ENCODE data around the gene AP1S2.

The AP1S2 gene

GRCh38 chrX:15854712-15855567 is at the start of gene AP1S2:
AP1S2 (minus strand) TSS chrX:15854813; CDS start chrX:15852524, 2,289 bp downstream.
- DNase-seq (ENCODE audit: extremely low read depth, low read depth) = peak; percentile 88
- TF ChIP-seq, protein P1, sequence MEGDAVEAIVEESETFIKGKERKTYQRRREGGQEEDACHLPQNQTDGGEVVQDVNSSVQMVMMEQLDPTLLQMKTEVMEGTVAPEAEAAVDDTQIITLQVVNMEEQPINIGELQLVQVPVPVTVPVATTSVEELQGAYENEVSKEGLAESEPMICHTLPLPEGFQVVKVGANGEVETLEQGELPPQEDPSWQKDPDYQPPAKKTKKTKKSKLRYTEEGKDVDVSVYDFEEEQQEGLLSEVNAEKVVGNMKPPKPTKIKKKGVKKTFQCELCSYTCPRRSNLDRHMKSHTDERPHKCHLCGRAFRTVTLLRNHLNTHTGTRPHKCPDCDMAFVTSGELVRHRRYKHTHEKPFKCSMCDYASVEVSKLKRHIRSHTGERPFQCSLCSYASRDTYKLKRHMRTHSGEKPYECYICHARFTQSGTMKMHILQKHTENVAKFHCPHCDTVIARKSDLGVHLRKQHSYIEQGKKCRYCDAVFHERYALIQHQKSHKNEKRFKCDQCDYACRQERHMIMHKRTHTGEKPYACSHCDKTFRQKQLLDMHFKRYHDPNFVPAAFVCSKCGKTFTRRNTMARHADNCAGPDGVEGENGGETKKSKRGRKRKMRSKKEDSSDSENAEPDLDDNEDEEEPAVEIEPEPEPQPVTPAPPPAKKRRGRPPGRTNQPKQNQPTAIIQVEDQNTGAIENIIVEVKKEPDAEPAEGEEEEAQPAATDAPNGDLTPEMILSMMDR (IDR thresholded peaks at IDR 0.05; ENCODE audit: low read depth, low read length) = no peak

GRCh38 chrX:15903186-15903681 is 48.6 kb upstream of the AP1S2 start:
- TF ChIP-seq, protein P1 (IDR thresholded peaks at IDR 0.05; ENCODE audit: low read depth, low read length) = no peak
- DNase-seq (ENCODE audit: extremely low read depth, low read depth) = no peak

DNA sequence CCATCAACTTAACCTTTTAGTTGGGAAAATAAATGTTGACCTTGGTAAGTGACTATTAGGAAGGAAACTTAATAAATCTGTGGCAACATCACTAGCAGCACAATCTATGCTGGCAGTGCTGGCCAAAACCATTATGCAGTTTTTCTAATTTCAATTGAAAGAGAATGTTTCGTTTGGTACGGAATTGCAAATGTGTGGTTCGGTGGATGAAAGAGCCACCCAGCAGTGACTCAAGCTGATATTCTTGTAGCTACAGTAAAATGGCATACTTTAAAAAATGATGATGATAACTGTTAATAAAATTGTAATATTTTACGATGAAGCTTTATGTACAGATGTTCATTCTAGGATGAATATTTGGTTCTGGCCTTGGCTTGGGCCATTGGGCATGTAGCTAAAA is 40.7 kb upstream of the AP1S2 start:
- DNase-seq (ENCODE audit: extremely low read depth, low read depth) = no peak
- TF ChIP-seq, protein P1 (IDR thresholded peaks at IDR 0.05; ENCODE audit: low read depth, low read length) = no peak

- DNase-seq (ENCODE audit: extremely low read depth, low read depth) = no peak
- TF ChIP-seq, protein P1 (IDR thresholded peaks at IDR 0.05; ENCODE audit: low read depth, low read length) = no peak
Observed at GRCh38 chrX:15894724-15895123, 40.1 kb upstream of the AP1S2 start.

DNA sequence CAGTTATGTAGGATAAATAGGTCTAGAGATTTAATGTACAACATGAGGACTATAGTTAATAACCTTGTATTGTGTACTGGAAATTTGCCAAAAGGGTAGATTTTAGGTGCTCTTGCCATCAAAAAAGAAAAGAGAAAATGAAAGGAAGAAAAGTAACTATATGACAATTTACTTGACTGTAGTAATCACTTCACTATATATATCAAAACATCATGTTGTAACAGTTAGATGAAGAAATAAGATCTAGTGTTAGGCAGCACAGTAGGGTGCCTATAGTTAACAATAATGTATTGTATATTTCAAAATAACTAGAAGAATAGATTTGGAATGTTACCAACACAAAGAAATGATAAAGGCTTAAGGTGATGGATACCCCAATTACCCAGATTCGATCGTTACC is 35.9 kb upstream of the AP1S2 start:
- DNase-seq (ENCODE audit: extremely low read depth, low read depth) = no peak
- TF ChIP-seq, protein P1 (IDR thresholded peaks at IDR 0.05; ENCODE audit: low read depth, low read length) = no peak

- DNase-seq (ENCODE audit: extremely low read depth, low read depth) = no peak
- TF ChIP-seq, protein P1 (IDR thresholded peaks at IDR 0.05; ENCODE audit: low read depth, low read length) = no peak
Observed at GRCh38 chrX:15888062-15888461, 33.4 kb upstream of the AP1S2 start.

DNA sequence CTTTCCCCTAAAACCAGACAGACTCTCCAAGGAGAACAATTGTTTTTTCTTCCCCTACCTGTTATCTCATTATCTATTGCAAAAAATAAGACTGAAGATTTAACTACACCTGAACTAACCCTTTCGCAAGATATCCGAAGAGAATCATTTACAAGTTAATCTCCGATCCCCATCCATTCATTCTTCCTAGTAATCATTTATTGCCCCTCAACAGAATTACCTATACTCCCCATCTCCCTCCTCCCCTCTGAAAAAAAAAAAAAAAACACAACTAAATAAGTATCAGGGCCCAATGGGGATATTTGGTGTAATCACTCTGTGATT is 28.9 kb upstream of the AP1S2 start:
- TF ChIP-seq, protein P1 (IDR thresholded peaks at IDR 0.05; ENCODE audit: low read depth, low read length) = no peak
- no peak for DNase-seq (ENCODE audit: extremely low read depth, low read depth)

Data from AG09319 (cell line).